Neuronal stem cell (in vitro differentiated cells): ENCODE data around the gene GASK1A.

ENCODE experiments used
- DNase-seq: peaks from one replicate; pipeline ENCODE4 v3.0.0-alpha.2; 2013; ENCODE audit warnings: low spot score
- H2AFZ ChIP-seq: one replicate; pipeline ENCODE4 v1.6.1; 2013; ENCODE audit warnings: mild to moderate bottlenecking, low read length, inconsistent platforms
- H2AK5ac ChIP-seq: 2 replicates; pipeline ENCODE4 v1.6.1; 2013; ENCODE audit warnings: low read depth, mild to moderate bottlenecking, inconsistent platforms, low read length, moderate library complexity, mixed read lengths
- H2BK120ac ChIP-seq: 2 replicates; pipeline ENCODE4 v1.6.1; 2013; ENCODE audit warnings: low read depth, mild to moderate bottlenecking, inconsistent platforms, low read length, moderate library complexity, mixed read lengths
- H2BK12ac ChIP-seq: one replicate; pipeline ENCODE4 v1.6.1; 2013; ENCODE audit warnings: low read length, inconsistent platforms
- H2BK15ac ChIP-seq: 2 replicates; pipeline ENCODE4 v1.6.1; 2013; ENCODE audit warnings: mild to moderate bottlenecking, low read length, inconsistent platforms, mixed read lengths
- H2BK5ac ChIP-seq: one replicate; pipeline ENCODE4 v1.6.1; 2013; ENCODE audit warnings: inconsistent platforms, mild to moderate bottlenecking, low read length, moderate library complexity
- H3K14ac ChIP-seq: one replicate; pipeline ENCODE4 v1.6.1; 2013; ENCODE audit warnings: low read length, inconsistent platforms
- H3K18ac ChIP-seq: 2 replicates; pipeline ENCODE4 v1.6.1; 2013; ENCODE audit warnings: low read length, inconsistent platforms
- H3K23ac ChIP-seq: 2 replicates; pipeline ENCODE4 v1.6.1; 2013; ENCODE audit warnings: low read depth, mild to moderate bottlenecking, mixed read lengths, low read length, inconsistent platforms; ENCODE audit not compliant: poor library complexity
- H3K27ac ChIP-seq: replicated peaks from 3 replicates; pipeline ENCODE4 v1.5.1; 2013; ENCODE audit warnings: low read length, inconsistent platforms
- H3K27me3 ChIP-seq, 3 experiments: 2 replicates each; pipeline ENCODE4 v1.6.1; 2013; ENCODE audit warnings: low read length in 3 of 3, mild to moderate bottlenecking in 2 of 3, inconsistent platforms in 1 of 3, low read depth in 1 of 3, mixed read lengths in 1 of 3, moderate library complexity in 1 of 3; ENCODE audit not compliant: control insufficient read depth in 3 of 3, insufficient read depth in 3 of 3
- H3K36me3 ChIP-seq, 2 donors: replicated peaks in 1 of 2; 2 replicates each; pipeline ENCODE4 v1.6.1; 2013; ENCODE audit warnings: low read length in 2 of 2; ENCODE audit not compliant: control insufficient read depth in 2 of 2, insufficient read depth in 2 of 2
- H3K4ac ChIP-seq: 2 replicates; pipeline ENCODE4 v1.6.1; 2013; ENCODE audit warnings: inconsistent platforms, mild to moderate bottlenecking, low read length, moderate library complexity
- H3K4me1 ChIP-seq, 2 donors: 1 replicate in 1 of 2; 2 replicates in 1 of 2; pipeline ENCODE4 v1.6.1; 2013; ENCODE audit warnings: low read length in 2 of 2, low read depth in 1 of 2; ENCODE audit not compliant: control insufficient read depth in 2 of 2, insufficient read depth in 1 of 2
- H3K4me2 ChIP-seq: one replicate; pipeline ENCODE4 v1.6.1; 2013; ENCODE audit warnings: mild to moderate bottlenecking, low read length, inconsistent platforms; ENCODE audit not compliant: insufficient read depth, poor library complexity, severe bottlenecking
- H3K4me3 ChIP-seq, 2 donors: 2 replicates each; pipeline ENCODE4 v1.5.1; 2013; ENCODE audit warnings: low read length in 2 of 2, mild to moderate bottlenecking in 2 of 2, inconsistent platforms in 1 of 2, moderate library complexity in 1 of 2
- H3K79me1 ChIP-seq: one replicate; pipeline ENCODE4 v1.6.1; 2013; ENCODE audit warnings: low read depth, mild to moderate bottlenecking, inconsistent platforms, low read length, moderate library complexity
- H3K9ac ChIP-seq: one replicate; pipeline ENCODE4 v1.6.1; 2013; ENCODE audit warnings: mild to moderate bottlenecking, low read depth, low read length, inconsistent platforms; ENCODE audit not compliant: poor library complexity
- H3K9me3 ChIP-seq, 2 donors: replicated peaks in 1 of 2; 2 replicates each; pipeline versions ENCODE3 to v1.6.1; 2013; ENCODE audit warnings: low read length in 2 of 2, mild to moderate bottlenecking in 2 of 2, inconsistent platforms in 1 of 2, low read depth in 1 of 2, mixed read lengths in 1 of 2, moderate library complexity in 1 of 2; ENCODE audit not compliant: control insufficient read depth in 2 of 2, insufficient read depth in 1 of 2
- H4K8ac ChIP-seq: one replicate; pipeline ENCODE4 v1.6.1; 2013; ENCODE audit warnings: low read depth, mild to moderate bottlenecking, inconsistent platforms, low read length, moderate library complexity
- H4K91ac ChIP-seq: one replicate; pipeline ENCODE4 v1.6.1; 2013; ENCODE audit warnings: low read length, low read depth, mild to moderate bottlenecking, inconsistent platforms; ENCODE audit not compliant: poor library complexity
- WGBS, 2 donors: extraction: QIAGEN DNeasy Blood & Tissue Kit; methylation state at CpG; one replicate each; pipeline ENCODE4 v1.1.7; 2013; ENCODE audit warnings: missing lambda C conversion rate in 2 of 2, mixed read lengths in 1 of 2; ENCODE audit not compliant: insufficient read length in 2 of 2, insufficient replicate concordance in 1 of 2; ENCODE audit errors: extremely low coverage in 2 of 2; 5-methylcytosine and 5-hydroxymethylcytosine counted together

The GASK1A gene

GRCh38 chr3:43055806-43056770, 77.0 kb downstream of the GASK1A start:
- Histone ChIP-seq H2AFZ (no peak overlapping the region), H3K27ac (no peak overlapping the region), H4K8ac (no peak overlapping the region), H3K4ac (no peak overlapping the region), H3K9me3 (peaks cover 0 to 4% of the 10 kb centered on the region in 2 donors), H3K23ac (no peak overlapping the region), H2BK5ac (no peak overlapping the region), H3K36me3 (no peaks in the 10 kb centered on the region), H3K18ac (no peak overlapping the region), H3K27me3 (peaks cover 0 to 15% (median 0%) of the 10 kb centered on the region in 3 experiments), H2BK120ac (no peak overlapping the region), H3K4me2 (no peak overlapping the region), H3K4me1 (no peaks in the 10 kb centered on the region), H3K14ac (no peak overlapping the region), H4K91ac (no peak overlapping the region), H2BK15ac (no peak overlapping the region), H2BK12ac (no peak overlapping the region), H3K9ac (peak overlapping the region; percentile 45), H3K4me3 (no peak overlapping the region), H3K79me1 (no peaks in the 10 kb centered on the region), H2AK5ac (no peak overlapping the region)
- no CpG with 5 or more reads among the region's 15 CpGs for whole genome bisulfite sequencing, 2 donors
- no peak for DNase-seq

DNA sequence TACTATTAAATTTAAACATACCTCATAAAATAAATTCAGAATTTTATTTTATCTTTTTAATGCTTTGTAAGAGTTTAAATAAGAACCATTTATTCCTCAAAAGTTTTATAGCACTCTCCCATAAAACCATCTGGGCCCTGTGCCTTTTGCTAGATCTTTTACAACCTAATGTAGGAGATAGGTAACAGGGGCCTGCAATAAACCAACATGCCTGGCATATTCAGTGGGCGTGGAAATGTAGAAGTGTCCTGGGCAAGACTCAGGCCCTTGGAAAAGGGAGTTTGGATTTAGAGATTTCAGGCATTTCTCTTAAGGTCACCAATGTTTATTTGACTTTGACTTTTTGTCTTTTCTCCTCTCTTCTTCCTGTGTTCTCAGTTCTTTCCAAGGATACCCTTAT, 80.3 kb downstream of the GASK1A start:
- H3K27ac ChIP-seq, result no peak overlapping the region
- H3K4ac ChIP-seq, result no peak overlapping the region
- H3K4me1 ChIP-seq, result no peaks in the 10 kb centered on the region
- no peak overlapping the region for H2BK5ac ChIP-seq
- H3K18ac ChIP-seq, result no peak overlapping the region
- H3K36me3 ChIP-seq, result no peaks in the 10 kb centered on the region
- no peak overlapping the region for H2AFZ ChIP-seq
- H2BK15ac ChIP-seq, result no peak overlapping the region
- no peak overlapping the region for H3K23ac ChIP-seq
- H3K14ac ChIP-seq, result no peak overlapping the region
- H3K79me1 ChIP-seq, result no peaks in the 10 kb centered on the region
- peaks cover 0 to 6% of the 10 kb centered on the region in 2 donors for H3K9me3 ChIP-seq
- no peak for DNase-seq
- WGBS, 2 donors, result no CpG with 5 or more reads among the region's 1 CpG
- H3K27me3 ChIP-seq, result peaks cover 0 to 9% (median 0%) of the 10 kb centered on the region in 3 experiments
- no peak overlapping the region for H2BK12ac ChIP-seq
- H2AK5ac ChIP-seq, result no peak overlapping the region
- no peak overlapping the region for H3K9ac ChIP-seq
- H2BK120ac ChIP-seq, result no peak overlapping the region
- H4K8ac ChIP-seq, result no peak overlapping the region
- no peak overlapping the region for H3K4me3 ChIP-seq
- no peak overlapping the region for H4K91ac ChIP-seq
- no peak overlapping the region for H3K4me2 ChIP-seq

DNA sequence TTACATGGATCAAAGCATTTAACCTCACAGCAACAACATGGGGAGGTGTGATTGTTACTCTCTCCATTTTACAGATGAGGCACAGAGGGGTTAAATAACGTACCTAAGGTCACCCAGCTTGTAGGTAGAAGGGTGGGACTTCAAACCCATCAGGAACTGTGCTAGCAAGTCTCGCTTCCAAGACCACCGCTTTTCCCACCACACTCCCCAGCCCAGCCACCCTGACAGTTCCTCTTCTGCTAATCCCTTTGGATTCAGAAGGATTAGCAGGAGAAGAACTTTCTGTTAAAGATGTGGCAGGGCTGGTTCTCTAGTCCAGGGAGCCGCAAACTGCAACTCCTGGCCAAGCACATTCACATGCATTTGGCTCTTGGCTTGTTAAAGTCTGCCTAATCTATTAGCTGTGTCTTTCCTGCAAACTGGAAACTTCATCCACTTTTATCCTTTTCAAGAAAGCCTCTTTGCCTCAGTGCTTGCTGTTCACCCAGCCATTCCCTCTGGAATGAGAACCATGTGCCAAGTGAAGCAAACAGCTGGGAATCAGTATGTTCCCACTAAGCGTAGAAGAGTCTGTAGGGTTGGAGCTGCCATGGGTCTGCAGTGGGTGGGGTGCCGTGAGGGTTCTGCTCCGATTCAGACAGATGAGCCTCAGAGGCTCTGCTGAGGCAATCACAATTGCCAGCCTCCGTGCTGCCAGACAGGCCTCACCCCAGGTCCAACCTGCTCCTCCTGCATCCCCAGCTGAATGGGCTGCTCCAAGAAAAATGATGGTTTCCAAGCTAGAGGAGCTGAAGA, 82.2 kb downstream of the GASK1A start:
- DNase-seq, result no peak
- no CpG with 5 or more reads among the region's 8 CpGs for WGBS, 2 donors
- Histone ChIP-seq H3K9ac (no peak overlapping the region), H3K4me1 (no peaks in the 10 kb centered on the region), H3K9me3 (peaks cover 0 to 6% of the 10 kb centered on the region in 2 donors), H3K14ac (no peak overlapping the region), H2BK12ac (no peak overlapping the region), H2BK120ac (no peak overlapping the region), H3K79me1 (no peaks in the 10 kb centered on the region), H4K8ac (no peak overlapping the region), H4K91ac (no peak overlapping the region), H2AK5ac (no peak overlapping the region), H2BK5ac (no peak overlapping the region), H3K4ac (no peak overlapping the region), H2AFZ (no peak overlapping the region), H3K4me2 (no peak overlapping the region), H3K36me3 (no peaks in the 10 kb centered on the region), H3K27ac (no peak overlapping the region), H3K18ac (no peak overlapping the region), H3K23ac (peak overlapping the region; percentile 67), H2BK15ac (no peak overlapping the region), H3K4me3 (no peak overlapping the region), H3K27me3 (peaks cover 0 to 2% (median 0%) of the 10 kb centered on the region in 3 experiments)

GRCh38 chr3:43062040-43062563, 83.0 kb downstream of the GASK1A start:
- no peak overlapping the region for H4K8ac ChIP-seq
- no peak overlapping the region for H3K4ac ChIP-seq
- no peak overlapping the region for H3K9ac ChIP-seq
- H4K91ac ChIP-seq, result no peak overlapping the region
- H3K79me1 ChIP-seq, result no peaks in the 10 kb centered on the region
- no peak overlapping the region for H2BK15ac ChIP-seq
- H3K36me3 ChIP-seq, result no peaks in the 10 kb centered on the region
- H3K27ac ChIP-seq, result no peak overlapping the region
- H3K23ac ChIP-seq, result no peak overlapping the region
- H3K4me3 ChIP-seq, result no peak overlapping the region
- no peak overlapping the region for H2BK12ac ChIP-seq
- H2AK5ac ChIP-seq, result no peak overlapping the region
- no peak overlapping the region for H2BK120ac ChIP-seq
- no peak overlapping the region for H2BK5ac ChIP-seq
- no peaks in the 10 kb centered on the region for H3K27me3 ChIP-seq
- WGBS, 2 donors, result no CpG with 5 or more reads among the region's 5 CpGs
- H3K4me2 ChIP-seq, result no peak overlapping the region
- no peaks in the 10 kb centered on the region for H3K4me1 ChIP-seq
- peaks cover 0 to 6% of the 10 kb centered on the region in 2 donors for H3K9me3 ChIP-seq
- no peak overlapping the region for H3K18ac ChIP-seq
- H3K14ac ChIP-seq, result no peak overlapping the region
- no peak overlapping the region for H2AFZ ChIP-seq
- DNase-seq, result no peak
